Aorta (tissue), 5 donors: ENCODE results near the gene EEF1A2. TPM values are rescaled to one million over a fixed set of nuclear protein-coding genes. Genes with fewer than 3 reads are reported as not detected.
"Not testable (repeated sequence)": the region's sequence is repeated elsewhere in the genome, so short reads cannot be mapped to it uniquely, and the experiment has no call there.

Source experiments
- ATAC-seq: fragments of 200-7000 bp; cut with Tn5 transposase; one replicate; pipeline ENCODE4 v1.9.1; 2022; ENCODE audit warnings: moderate library complexity; ENCODE audit not compliant: low FRiP score
- DNase-seq, 2 donors: peaks; one replicate each; pipeline ENCODE4 v3.0.0-alpha.2; 2020
- H3K27ac ChIP-seq, 2 donors: one replicate each; pipeline ENCODE4 v1.5.1; 2013; ENCODE audit warnings: low read length in 2 of 2, mild to moderate bottlenecking in 2 of 2, moderate library complexity in 2 of 2, control low read depth in 1 of 2, inconsistent platforms in 1 of 2, low read depth in 1 of 2
- H3K27me3 ChIP-seq, 2 donors: one replicate each; pipeline ENCODE4 v1.6.1; 2013; ENCODE audit warnings: control low read depth in 1 of 2, low read length in 1 of 2, mild to moderate bottlenecking in 1 of 2, moderate library complexity in 1 of 2; ENCODE audit not compliant: insufficient read depth in 2 of 2, control insufficient read depth in 1 of 2
- H3K36me3 ChIP-seq, 2 donors: one replicate each; pipeline ENCODE4 v1.6.1; 2013; ENCODE audit warnings: control low read depth in 1 of 2, low read length in 1 of 2, mild to moderate bottlenecking in 1 of 2; ENCODE audit not compliant: insufficient read depth in 2 of 2, control insufficient read depth in 1 of 2
- H3K4me1 ChIP-seq, 2 donors: one replicate each; pipeline ENCODE4 v1.6.1; 2013; ENCODE audit warnings: low read length in 2 of 2, control low read depth in 1 of 2, mild to moderate bottlenecking in 1 of 2, moderate library complexity in 1 of 2; ENCODE audit not compliant: insufficient read depth in 2 of 2, control insufficient read depth in 1 of 2
- H3K4me3 ChIP-seq, 2 donors: one replicate each; pipeline ENCODE4 v1.5.1; 2013; ENCODE audit warnings: low read length in 2 of 2, control low read depth in 1 of 2, mild to moderate bottlenecking in 1 of 2
- H3K9me3 ChIP-seq: one replicate; pipeline ENCODE4 v1.6.1; 2013; ENCODE audit warnings: mild to moderate bottlenecking, low read length; ENCODE audit not compliant: control insufficient read depth
- WGBS, 2 donors: extraction: QIAGEN DNeasy Blood & Tissue Kit; methylation state at CpG; one replicate each; pipeline ENCODE4 v1.1.7; 2013; 5-methylcytosine and 5-hydroxymethylcytosine counted together
- intact Hi-C, 2 donors: fragments of 100-400 bp; cut with DNase I; formaldehyde crosslinking; loops; one replicate each; pipeline versions ENCODE4 v1.14.2 to v1.15.0; 2022
- polyA plus RNA-seq, 2 donors: library from polyadenylated mRNA; stranded (reverse); fragments of 200-250 nt; gene quantifications; one replicate each; pipeline ENCODE4 v1.2.3, GENCODE V29; 2013
- total RNA-seq, 2 donors: library from RNA; stranded (reverse); fragmentation: NEBNext Ultra II Directional; extraction: Animal tissue kit (Norgen Biotek cat#: 25700); gene quantifications; one replicate each; pipeline ENCODE4 v1.2.1, GENCODE V29; 2021
- donor health status: healthy with polysubstance abuse.
- donor health status: Bipolar disorder and iron deficiency.
- donor health status: DM: no; HTN: no; CAD: no.
- donor health status: DM: no; HTN: no; CAD: no.
- donor health status: DM: yes; HTN: yes; CAD: no.

EEF1A2 gene
- total and polyA plus RNA-seq, 4 donors = 0.64 to 6.0 (median 1.2) TPM

DNA sequence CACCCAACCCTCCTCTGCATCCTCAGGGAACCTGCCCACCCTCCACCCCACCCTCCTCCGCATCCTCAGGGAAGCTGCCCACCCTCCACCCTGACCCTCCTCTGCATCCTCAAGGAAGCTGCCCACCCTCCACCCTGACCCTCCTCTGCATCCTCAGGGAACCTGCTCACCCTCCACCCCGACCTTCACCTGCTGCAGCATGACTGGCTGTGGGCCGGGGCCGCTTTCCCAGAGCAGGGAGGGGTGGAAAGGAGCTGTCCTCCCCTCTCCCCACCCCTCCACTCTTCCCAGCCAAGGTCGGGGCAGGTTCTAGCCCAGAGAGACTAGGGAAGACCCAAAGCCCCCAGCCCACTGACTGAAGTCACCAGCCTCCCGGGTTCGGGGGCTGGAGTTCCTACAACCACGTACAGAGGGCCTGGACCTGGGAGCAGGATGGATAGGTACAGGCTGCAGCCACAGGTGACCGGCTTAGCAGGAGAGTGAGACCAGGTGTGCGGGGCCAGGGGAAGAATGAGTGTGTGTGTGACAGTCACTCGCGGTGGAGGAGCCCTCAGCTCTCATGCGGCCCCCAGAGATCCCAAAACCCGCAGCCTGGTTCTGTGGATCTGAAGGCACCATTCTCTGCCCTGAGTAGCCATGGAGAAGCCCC lies 11.6 kb downstream of the EEF1A2 start:
- intact Hi-C loops = no loop called here
- H3K4me3 ChIP-seq = no peak overlapping the region
- H3K9me3 ChIP-seq = peaks cover 7% of the 10 kb centered on the region
- no peak overlapping the region for H3K27ac ChIP-seq
- ATAC-seq = no peak
- H3K36me3 ChIP-seq = no peaks in the 10 kb centered on the region
- H3K27me3 ChIP-seq = no peaks in the 10 kb centered on the region
- no peak for DNase-seq
- 51 to 55% methylated on average over 12 to 14 of the region's 14 CpGs for WGBS, 2 donors
- no peaks in the 10 kb centered on the region for H3K4me1 ChIP-seq

DNA sequence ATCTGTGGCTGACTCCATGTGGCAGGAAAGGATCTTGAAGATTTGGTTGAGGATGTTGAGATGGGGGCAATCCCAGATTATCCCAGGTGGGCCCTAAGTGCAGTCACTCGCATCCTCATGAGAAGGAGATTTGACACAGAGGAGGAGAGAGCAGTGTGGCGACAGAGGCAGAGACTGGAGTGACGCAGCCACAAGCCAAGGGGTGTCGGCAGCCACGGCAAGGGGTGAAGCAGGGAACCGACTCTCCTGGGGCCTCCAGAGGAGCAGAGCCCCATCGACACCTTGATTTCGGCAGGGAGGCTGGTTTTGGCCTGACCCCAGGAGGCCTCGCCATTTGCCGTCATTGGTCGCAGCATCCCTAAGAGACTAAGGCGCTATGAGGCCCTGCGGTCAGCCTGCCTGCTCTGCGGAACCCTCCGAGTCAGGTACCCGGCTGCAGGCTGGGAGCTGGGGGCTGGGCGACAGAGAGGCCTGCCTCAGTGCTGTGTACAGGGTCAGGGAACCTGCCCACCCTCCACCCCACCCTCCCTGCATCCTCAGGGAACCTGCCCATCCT lies 12.5 kb downstream of the EEF1A2 start:
- Histone ChIP-seq H3K9me3 (peaks cover 7% of the 10 kb centered on the region), H3K4me1 (no peaks in the 10 kb centered on the region), H3K27me3 (no peaks in the 10 kb centered on the region), H3K27ac (no peak overlapping the region), H3K4me3 (no peak overlapping the region), H3K36me3 (no peaks in the 10 kb centered on the region)
- intact Hi-C loops = no loop called here
- ATAC-seq = no peak
- 91 to 96% methylated on average over 17 of the region's 17 CpGs for WGBS, 2 donors
- DNase-seq = no peak

- WGBS, 2 donors = 62% methylated on average over 18 of the region's 18 CpGs
- Histone ChIP-seq H3K36me3 (no peaks in the 10 kb centered on the region), H3K4me3 (no peak overlapping the region), H3K27me3 (no peaks in the 10 kb centered on the region), H3K4me1 (no peaks in the 10 kb centered on the region), H3K9me3 (peaks cover 7% of the 10 kb centered on the region), H3K27ac (no peak overlapping the region)
- ATAC-seq (no peak), DNase-seq (no peak)
- intact Hi-C loops = no loop called here
Observed at GRCh38 chr20:63484651-63485403, 14.1 kb downstream of the EEF1A2 start.

DNA sequence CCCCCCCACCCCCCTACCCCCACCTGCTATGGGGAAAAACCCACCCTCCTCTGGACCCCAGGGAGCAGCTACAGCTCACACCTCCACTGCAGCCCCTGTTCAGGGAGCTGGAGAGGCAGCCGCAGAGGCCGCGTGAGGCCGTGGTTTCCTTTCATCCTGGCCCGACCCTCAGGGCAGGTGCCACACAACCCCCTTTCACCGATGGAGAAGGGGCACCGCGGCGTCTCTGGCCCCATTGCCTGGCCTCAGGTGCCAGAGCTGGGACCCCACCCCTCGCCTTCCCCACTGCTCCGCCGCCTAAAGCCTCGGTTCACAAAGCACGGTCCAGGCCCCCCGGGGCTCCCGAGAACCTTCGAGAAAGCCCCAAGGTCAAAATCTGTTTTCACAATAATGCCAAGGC lies 14.6 kb downstream of the EEF1A2 start:
- Histone ChIP-seq H3K4me1 (no peaks in the 10 kb centered on the region), H3K27ac (no peak overlapping the region), H3K36me3 (no peaks in the 10 kb centered on the region), H3K9me3 (peaks cover 7% of the 10 kb centered on the region), H3K4me3 (no peak overlapping the region), H3K27me3 (no peaks in the 10 kb centered on the region)
- DNase-seq (no peak), ATAC-seq (no peak)
- WGBS, 2 donors = 58 to 59% methylated on average over 17 of the region's 17 CpGs
- intact Hi-C loops = no loop called here

- Histone ChIP-seq H3K4me1 (no peaks in the 10 kb centered on the region), H3K9me3 (peaks cover 7% of the 10 kb centered on the region), H3K27ac (no peak overlapping the region), H3K27me3 (no peaks in the 10 kb centered on the region), H3K4me3 (no peak overlapping the region), H3K36me3 (no peaks in the 10 kb centered on the region)
- intact Hi-C loops = no loop called here
- 64 to 68% methylated on average over 12 of the region's 12 CpGs for WGBS, 2 donors
- DNase-seq = no peak
- no peak for ATAC-seq
Observed at GRCh38 chr20:63483834-63484233, 15.0 kb downstream of the EEF1A2 start.

DNA sequence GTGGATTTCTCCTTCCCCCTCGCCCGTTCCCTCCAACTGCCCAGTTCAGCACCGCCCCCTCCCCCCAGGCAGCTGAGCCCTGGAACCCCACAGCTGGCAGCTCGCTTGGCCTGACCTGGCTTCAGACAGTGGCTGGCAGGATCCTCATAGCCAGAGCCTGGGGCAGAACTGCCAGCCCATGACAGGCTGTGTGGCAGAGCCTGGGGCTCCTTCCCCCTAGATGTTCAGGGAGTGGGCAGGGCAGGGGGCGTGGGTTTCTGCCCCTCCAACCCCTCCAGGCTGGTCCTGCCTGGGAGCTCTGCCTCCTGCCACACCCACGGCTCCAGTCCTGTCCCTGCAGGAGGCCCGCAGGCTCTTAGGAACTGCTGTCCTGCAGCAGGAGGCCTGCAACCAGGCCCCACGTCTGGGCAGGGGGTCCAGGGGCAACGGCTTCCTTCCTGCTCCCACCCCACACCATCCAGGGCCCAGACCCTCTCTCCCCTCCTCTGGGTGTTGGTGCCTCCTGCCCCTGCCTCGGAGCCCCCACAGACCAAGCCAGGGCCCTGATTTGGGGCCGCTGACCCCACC lies 16.8 kb downstream of the EEF1A2 start:
- H3K27me3 ChIP-seq = no peaks in the 10 kb centered on the region
- ATAC-seq (no peak), DNase-seq (no peak)
- H3K9me3 ChIP-seq = peaks cover 7% of the 10 kb centered on the region
- no peak overlapping the region for H3K27ac ChIP-seq
- no peak overlapping the region for H3K4me3 ChIP-seq
- H3K36me3 ChIP-seq = no peaks in the 10 kb centered on the region
- intact Hi-C loops = no loop called here
- 47 to 56% methylated on average over 10 to 11 of the region's 11 CpGs for WGBS, 2 donors
- H3K4me1 ChIP-seq = no peaks in the 10 kb centered on the region

- 65 to 75% methylated on average over 12 of the region's 12 CpGs for WGBS, 2 donors
- no peak overlapping the region for H3K4me3 ChIP-seq
- H3K4me1 ChIP-seq = no peaks in the 10 kb centered on the region
- H3K27ac ChIP-seq = no peak overlapping the region
- no peak for ATAC-seq
- intact Hi-C loops = no loop called here
- no peak for DNase-seq
- no peaks in the 10 kb centered on the region for H3K36me3 ChIP-seq
- no peaks in the 10 kb centered on the region for H3K27me3 ChIP-seq
- peaks cover 6% of the 10 kb centered on the region for H3K9me3 ChIP-seq
Observed at GRCh38 chr20:63481503-63481902, 17.4 kb downstream of the EEF1A2 start.

DNA sequence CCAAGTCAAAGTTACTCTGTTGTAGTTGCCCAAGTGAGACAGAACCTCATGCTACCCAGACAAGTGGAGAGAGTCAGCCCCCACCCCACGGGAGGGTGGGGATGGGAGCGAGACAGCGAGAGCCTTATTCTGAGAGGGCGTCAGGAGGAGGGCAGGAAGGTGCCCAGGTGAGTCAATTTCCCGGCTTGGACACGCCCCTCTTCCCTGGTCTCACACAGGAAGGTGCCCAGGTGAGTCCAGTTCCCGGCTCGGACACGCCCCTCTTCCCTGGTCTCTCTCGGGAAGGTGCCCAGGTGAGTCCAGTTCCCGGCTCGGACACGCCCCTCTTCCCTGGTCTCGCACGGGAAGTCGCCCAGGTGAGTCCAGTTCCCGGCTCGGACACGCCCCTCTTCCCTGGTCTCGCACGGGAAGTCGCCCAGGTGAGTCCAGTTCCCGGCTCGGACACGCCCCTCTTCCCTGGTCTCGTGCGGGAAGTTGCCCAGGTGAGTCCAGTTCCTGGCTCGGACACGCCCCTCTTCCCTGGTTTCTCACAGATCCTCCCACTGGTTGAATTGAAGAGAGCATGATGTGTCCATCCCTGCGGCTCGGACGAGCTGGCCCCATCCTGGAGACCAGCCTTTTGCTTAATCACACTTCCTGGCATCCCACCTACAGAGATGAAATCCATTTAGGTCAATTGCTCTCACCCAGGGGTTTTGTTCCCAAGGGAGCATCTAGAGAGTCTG lies 19.0 kb downstream of the EEF1A2 start:
- H3K9me3 ChIP-seq, H3K27ac ChIP-seq, ATAC-seq, intact Hi-C loops, H3K36me3 ChIP-seq, H3K27me3 ChIP-seq, H3K4me1 ChIP-seq, H3K4me3 ChIP-seq, DNase-seq: not testable (repeated sequence)
- WGBS, 2 donors = 66 to 68% methylated on average over 32 of the region's 32 CpGs
